Epithelial cell of proximal tubule (primary cell): ENCODE measurements around the gene MYOM1. TPM values are rescaled to one million over a fixed set of nuclear protein-coding genes. Genes with fewer than 3 reads are reported as not detected.
A peak's percentile ranks its signal among the peaks of the same experiment; 100 is the strongest.

Source experiments
- DNase-seq: peaks from one replicate; pipeline ENCODE4 v3.0.0-alpha.2; 2011; ENCODE audit warnings: low read depth
- H3K4me3 ChIP-seq: 2 replicates; pipeline ENCODE4 v1.5.1; 2011; ENCODE audit warnings: low read depth, mild to moderate bottlenecking, low read length
- CTCF ChIP-seq: conservative IDR thresholded peaks from 2 replicates; pipeline ENCODE4 v1.5.1; 2012; ENCODE audit warnings: low read depth, mild to moderate bottlenecking, low read length
- total RNA-seq: library from RNA; depleted of rRNA; stranded (reverse); fragments of >200 nt; gene quantifications from 2 replicates; pipeline ENCODE4 v1.2.3, GENCODE V29; 2015

Gene MYOM1
- total RNA-seq, 1 donor from 2014 or later, result 0.12 TPM

- peak; percentile 76 for TF ChIP-seq CTCF
- no peak overlapping the region for H3K4me3 ChIP-seq
- DNase-seq, result no peak
These were observed 68.1 kb downstream of the MYOM1 start for GRCh38 chr18:3151399-3152264.

GRCh38 chr18:3150688-3151087 lies 69.1 kb downstream of the MYOM1 start:
- no peak overlapping the region for H3K4me3 ChIP-seq
- no peak for TF ChIP-seq CTCF
- DNase-seq, result no peak

- no peak overlapping the region for H3K4me3 ChIP-seq
- DNase-seq, result no peak
- no peak for TF ChIP-seq CTCF
These were observed 69.5 kb downstream of the MYOM1 start for GRCh38 chr18:3150274-3150673.

GRCh38 chr18:3148930-3149535 lies 70.7 kb downstream of the MYOM1 start:
- TF ChIP-seq CTCF, result no peak
- DNase-seq, result no peak
- no peak overlapping the region for H3K4me3 ChIP-seq

GRCh38 chr18:3147935-3148554 lies 71.7 kb downstream of the MYOM1 start:
- DNase-seq, result no peak
- no peak for TF ChIP-seq CTCF

GRCh38 chr18:3140986-3141639 lies 78.7 kb downstream of the MYOM1 start:
- DNase-seq, result no peak
- TF ChIP-seq CTCF, result no peak
- H3K4me3 ChIP-seq, result no peak overlapping the region

More at GRCh38 chr18:3147935-3148554, 71.7 kb downstream of the MYOM1 start:
- no peak overlapping the region for H3K4me3 ChIP-seq
